ENCODE data around the gene SCAI. TPM values are rescaled to one million over a fixed set of nuclear protein-coding genes. Genes with fewer than 3 reads are reported as not detected.

Gene SCAI
- total and polyA plus RNA-seq, 9 of the 15 experiments (the other 6 are each of a cell fraction or from before 2014, with no cell fraction given) = 0.70 to 12.4 (median 4.2) TPM

- Histone ChIP-seq H3K4me1 (replicated peaks in 1 of 2; ENCODE audit: control insufficient read depth in 2 of 2, insufficient read depth in 2 of 2, low read length in 2 of 2) (no peaks in the 10 kb centered on the region), H3K4me3 (no peak overlapping the region), H3K27me3 (ENCODE audit: control insufficient read depth in 2 of 2, insufficient read depth in 2 of 2, low read length in 2 of 2) (no peaks in the 10 kb centered on the region), H3K79me2 (ENCODE audit: control insufficient read depth, insufficient read depth, low read length) (no peaks in the 10 kb centered on the region), H3K9me3 (replicated peaks; ENCODE audit: control insufficient read depth, insufficient read depth, low read depth, low read length) (no peaks in the 10 kb centered on the region), H3K4me2 (ENCODE audit: insufficient read depth, low read length) (no peak overlapping the region), H3K27ac (ENCODE audit: extremely low read depth, low read depth, low read length) (no peak overlapping the region), H4K20me1 (replicated peaks; ENCODE audit: control insufficient read depth, insufficient read depth, low read length) (no peaks in the 10 kb centered on the region), H2AFZ (ENCODE audit: low read depth, low read length) (no peak overlapping the region), H3K36me3 (ENCODE audit: control insufficient read depth, insufficient read depth, low read length) (peaks cover 67% of the 10 kb centered on the region), H3K9me1 (ENCODE audit: control insufficient read depth, insufficient read depth, low read length) (no peaks in the 10 kb centered on the region), H3K9ac (ENCODE audit: insufficient read depth in 1 of 2, low read depth in 2 of 2, low read length in 2 of 2) (no peak overlapping the region)
- WGBS (ENCODE audit: insufficient coverage, low coverage, missing lambda C conversion rate) = 70% methylated on average over 3 of the region's 3 CpGs
- intact Hi-C loops (cut with micrococcal nuclease) = no loop called here
- ATAC-seq (no peak), FAIRE-seq (no peak), DNase-seq (ENCODE audit: extremely low read depth in 1 of 4, low spot score in 3 of 4) (no peak)
- in situ Hi-C loops (cut with MboI) = no loop called here
- ChIA-PET CTCF (ENCODE audit: low intra/inter-chr PET ratio) (no interaction called here), POLR2A (no interaction called here)
- no peak for TF ChIP-seq ZNF143 (CRISPR knock-in tag; IDR thresholded peaks at IDR 0.05)
- no peak for TF ChIP-seq EZH2 (IDR thresholded peaks at IDR 0.05; ENCODE audit: borderline replicate concordance, low read depth, low read length)
- TF ChIP-seq GTF2A2 (tag; IDR thresholded peaks at IDR 0.05) = no peak
- TF ChIP-seq ZBTB12 (CRISPR knock-in tag; IDR thresholded peaks at IDR 0.05) = no peak
- TF ChIP-seq ZNF518B (CRISPR knock-in tag; IDR thresholded peaks at IDR 0.05) = no peak
- TF ChIP-seq ID3 (CRISPR knock-in tag; IDR thresholded peaks at IDR 0.05) = no peak
- no peak for TF ChIP-seq ID3 (tag; IDR thresholded peaks at IDR 0.05)
- no peak for TF ChIP-seq NUFIP1 (IDR thresholded peaks at IDR 0.05; ENCODE audit: partially characterized antibody)
- TF ChIP-seq ZNF431 (CRISPR knock-in tag; IDR thresholded peaks at IDR 0.05) = no peak
- no peak for TF ChIP-seq CTCFL (IDR thresholded peaks at IDR 0.05; ENCODE audit: borderline replicate concordance, insufficient read depth, low read depth, low read length, poor library complexity, severe bottlenecking)
- TF ChIP-seq ELF1 (tag; IDR thresholded peaks at IDR 0.05) = no peak
- no peak for TF ChIP-seq CBFA2T2 (conservative IDR thresholded peaks at IDR 0.05)
- no TSS peak for BruUV-seq (replicated peaks)
Measured at GRCh38 chr9:124928116-124928515, 215.2 kb downstream of the SCAI start.

All from K562 (cell line).